Posterior cingulate gyrus (tissue), 11 donors: Measurements from ENCODE around the gene CHTOP.
"Not testable (repeated sequence)": the region's sequence is repeated elsewhere in the genome, so short reads cannot be mapped to it uniquely, and the experiment has no call there.

Experiments
- DNase-seq, 10 donors: peaks; one replicate each; pipeline versions ENCODE4 v3.0.0 to v3.0.0-alpha.2; 2020 to 2021; ENCODE audit warnings: mixed read lengths in 3 of 10
- intact Hi-C: fragments of 100-400 bp; cut with DNase I; formaldehyde crosslinking; loops from one replicate; pipeline ENCODE4 v1.15.1; 2023

The CHTOP gene

GRCh38 chr1:153629343-153629665 is 4.6 kb upstream of the CHTOP start:
- intact Hi-C loops, result loop anchor here (5.0 kb wide), 1 partner anchor 57 kb away; no protein-coding TSS in a partner anchor
- DNase-seq, result no peak

GRCh38 chr1:153629971-153630370 is 3.9 kb upstream of the CHTOP start:
- intact Hi-C loops, result loop anchor here (5.0 kb wide), 1 partner anchor 58 kb away; no protein-coding TSS in a partner anchor
- peak in 1 of 10 donors; percentile 31 for DNase-seq

- intact Hi-C loops, result no loop called here
- no peak for DNase-seq
These were observed 3.5 kb upstream of the CHTOP start for GRCh38 chr1:153630384-153630783.

GRCh38 chr1:153631047-153632022 is 2.5 kb upstream of the CHTOP start:
- DNase-seq, result no peak
- intact Hi-C loops, result no loop called here

- DNase-seq, result peak in 1 of 10 donors; percentile 84
- intact Hi-C loops, result no loop called here
These were observed 609 bp upstream of the CHTOP start for GRCh38 chr1:153633161-153633753.

- intact Hi-C loops, result no loop called here
- DNase-seq, result no peak
These were observed 2.0 kb downstream of the CHTOP start for GRCh38 chr1:153635872-153636271.

- DNase-seq, result no peak
- intact Hi-C loops, result no loop called here
These were observed 2.4 kb downstream of the CHTOP start for GRCh38 chr1:153636312-153636711.

GRCh38 chr1:153638261-153638660 is 4.4 kb downstream of the CHTOP start:
- intact Hi-C loops, result no loop called here
- DNase-seq, result no peak

- intact Hi-C loops, result no loop called here
- no peak for DNase-seq
These were observed 5.4 kb downstream of the CHTOP start for GRCh38 chr1:153639280-153639679.

GRCh38 chr1:153640213-153640612 is 6.3 kb downstream of the CHTOP start:
- intact Hi-C loops, DNase-seq: not testable (repeated sequence)

GRCh38 chr1:153640861-153641260 is 7.0 kb downstream of the CHTOP start:
- DNase-seq, result no peak
- intact Hi-C loops, result no loop called here

GRCh38 chr1:153642161-153642560 is 8.3 kb downstream of the CHTOP start:
- intact Hi-C loops, result no loop called here
- no peak for DNase-seq

- intact Hi-C loops, result no loop called here
These were observed 9.2 kb downstream of the CHTOP start for GRCh38 chr1:153643100-153643499.

GRCh38 chr1:153643816-153644215 is 9.9 kb downstream of the CHTOP start:
- intact Hi-C loops, result no loop called here
- DNase-seq, result no peak

More at GRCh38 chr1:153643100-153643499, 9.2 kb downstream of the CHTOP start:
- no peak for DNase-seq

- intact Hi-C loops, result no loop called here
- no peak for DNase-seq
These were observed 12.9 kb downstream of the CHTOP start for GRCh38 chr1:153646672-153647345.

GRCh38 chr1:153647346-153647714 is 13.5 kb downstream of the CHTOP start:
- DNase-seq, result no peak
- intact Hi-C loops, result no loop called here

GRCh38 chr1:153648000-153648643 is 14.3 kb downstream of the CHTOP start:
- DNase-seq, result no peak
- intact Hi-C loops, result no loop called here

GRCh38 chr1:153649137-153649862 is 15.4 kb downstream of the CHTOP start:
- intact Hi-C loops, result no loop called here
- no peak for DNase-seq

GRCh38 chr1:153649863-153650235 is 16.0 kb downstream of the CHTOP start:
- intact Hi-C loops, result loop anchor here (10.0 kb wide), 1 partner anchor 135 kb away; no protein-coding TSS in a partner anchor
- peak; percentile 67 to 97 (median 80) for DNase-seq

- DNase-seq, result no peak
- intact Hi-C loops, result loop anchor here (10.0 kb wide), 1 partner anchor 137 kb away; no protein-coding TSS in a partner anchor
These were observed 17.9 kb downstream of the CHTOP start for GRCh38 chr1:153651771-153652170.
